Activated CD8-positive, alpha-beta memory T cell treated with anti-CD3 and anti-CD28 coated beads, Interleukin-2, amount 50 U/mL, for 24 hours (primary cell): ENCODE data around the gene SRP14.
"Not testable (repeated sequence)": the region's sequence is repeated elsewhere in the genome, so short reads cannot be mapped to it uniquely, and the experiment has no call there.

Experiments
- DNase-seq: peaks from one replicate; pipeline ENCODE4 v3.0.0-alpha.2; 2020; ENCODE audit errors: extremely low read depth

The SRP14 gene

GRCh38 chr15:40050788-40051470, 11.9 kb upstream of the SRP14 start:
- DNase-seq, result no peak

- no peak for DNase-seq
These were observed 10.0 kb upstream of the SRP14 start for GRCh38 chr15:40048926-40049475.

GRCh38 chr15:40048211-40048792, 9.3 kb upstream of the SRP14 start:
- DNase-seq, result no peak

- no peak for DNase-seq
These were observed 8.6 kb upstream of the SRP14 start for GRCh38 chr15:40047415-40048210.

GRCh38 chr15:40046721-40047414, 7.9 kb upstream of the SRP14 start:
- DNase-seq, result no peak

GRCh38 chr15:40045572-40046217, 6.7 kb upstream of the SRP14 start:
- DNase-seq, result no peak

- DNase-seq, result peak; percentile 71
These were observed 6.0 kb upstream of the SRP14 start for GRCh38 chr15:40044717-40045571.

- no peak for DNase-seq
These were observed 5.1 kb upstream of the SRP14 start for GRCh38 chr15:40043927-40044716.

GRCh38 chr15:40042791-40043320, 3.9 kb upstream of the SRP14 start:
- DNase-seq, result no peak

- no peak for DNase-seq
These were observed 1.8 kb upstream of the SRP14 start for GRCh38 chr15:40040770-40041169.

- DNase-seq, result no peak
These were observed 1.3 kb upstream of the SRP14 start for GRCh38 chr15:40040293-40040635.

GRCh38 chr15:40038275-40038637, 725 bp downstream of the SRP14 start:
- DNase-seq, result no peak

GRCh38 chr15:40037721-40038120, 1.3 kb downstream of the SRP14 start:
- DNase-seq, result no peak

GRCh38 chr15:40035182-40035581, 3.8 kb downstream of the SRP14 start:
- DNase-seq, result not testable (repeated sequence)

GRCh38 chr15:40034186-40034946, 4.6 kb downstream of the SRP14 start:
- DNase-seq, result no peak

- no peak for DNase-seq
These were observed 6.7 kb downstream of the SRP14 start for GRCh38 chr15:40032125-40032839.

GRCh38 chr15:40031300-40031699, 7.7 kb downstream of the SRP14 start:
- no peak for DNase-seq
